H1 (cell line): Measurements from ENCODE around the gene NDC1.

Experiments used
- CTCF ChIP-seq, 3 experiments: IDR thresholded peaks; 1 replicate in 2 of 3; 2 replicates in 1 of 3; pipeline versions ENCODE4 v1.5.1 to v1.6.1; 2011; ENCODE audit warnings: low read length in 3 of 3, mild to moderate bottlenecking in 3 of 3, inconsistent platforms in 2 of 3, low read depth in 1 of 3, moderate library complexity in 1 of 3; ENCODE audit not compliant: insufficient read depth in 1 of 3; ENCODE audit errors: control extremely low read depth in 1 of 3
- EP300 ChIP-seq, 2 experiments: IDR thresholded peaks; 1 replicate in 1 of 2; 2 replicates in 1 of 2; pipeline ENCODE4 v1.6.1; 2011 to 2012; ENCODE audit warnings: low read depth in 2 of 2, low read length in 2 of 2, mild to moderate bottlenecking in 2 of 2, borderline replicate concordance in 1 of 2, inconsistent platforms in 1 of 2, moderate library complexity in 1 of 2
- RXRA ChIP-seq: IDR thresholded peaks from 2 replicates; pipeline ENCODE4 v1.6.1; 2011; ENCODE audit warnings: low read depth, mild to moderate bottlenecking, low read length, moderate library complexity; ENCODE audit not compliant: insufficient read depth

- TF ChIP-seq CTCF (IDR thresholded peaks at IDR 0.05; ENCODE audit: control extremely low read depth in 1 of 3, insufficient read depth in 1 of 3, low read depth in 1 of 3, low read length in 3 of 3) (no peak), RXRA (no peak), EP300 (IDR thresholded peaks at IDR 0.05; ENCODE audit: borderline replicate concordance in 1 of 2, low read depth in 2 of 2, low read length in 2 of 2) (no peak)
These were observed 103.4 kb downstream of the NDC1 start for GRCh38 chr1:53734650-53735211.
